C1 segment of cervical spinal cord (tissue), 14 donors: ENCODE data around the gene C1S.
"Not testable (repeated sequence)": the region's sequence is repeated elsewhere in the genome, so short reads cannot be mapped to it uniquely, and the experiment has no call there.

Experiments
- DNase-seq, 14 donors: peaks; one replicate each; lab custom pipeline; 2025; lab: John Stamatoyannopoulos, UW

Gene C1S

GRCh38 chr12:7046383-7047105, 14.0 kb upstream of the C1S start:
- no peak for DNase-seq

- no peak for DNase-seq
These were observed 13.2 kb upstream of the C1S start for GRCh38 chr12:7047306-7047705.

GRCh38 chr12:7049445-7049951, 11.0 kb upstream of the C1S start:
- DNase-seq, result not testable (repeated sequence)

DNA sequence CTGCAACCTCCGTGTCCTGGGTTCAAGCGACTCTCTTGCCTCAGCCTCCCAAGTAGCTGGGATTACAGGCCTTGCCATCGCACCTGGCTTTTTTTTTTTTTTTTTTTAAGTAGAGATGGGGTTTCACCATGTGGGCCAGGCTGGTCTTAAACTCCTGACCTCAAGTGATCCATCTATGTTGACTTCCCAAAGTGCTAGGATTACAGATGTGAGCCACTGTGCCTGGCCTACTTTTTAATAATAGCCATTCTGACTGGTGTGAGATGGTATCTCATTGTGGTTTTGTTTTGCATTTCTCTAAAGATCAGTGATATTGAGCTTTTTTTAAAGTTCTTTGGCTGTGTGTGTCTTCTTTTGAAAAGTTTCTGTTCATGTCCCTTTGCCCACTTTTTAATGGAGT, 10.5 kb upstream of the C1S start:
- DNase-seq, result not testable (repeated sequence)

GRCh38 chr12:7054925-7055324, 5.6 kb upstream of the C1S start:
- DNase-seq, result no peak

- not testable (repeated sequence) for DNase-seq
These were observed 4.8 kb upstream of the C1S start for GRCh38 chr12:7055736-7056135.

- no peak for DNase-seq
These were observed 2.2 kb upstream of the C1S start for GRCh38 chr12:7058163-7058845.

DNA sequence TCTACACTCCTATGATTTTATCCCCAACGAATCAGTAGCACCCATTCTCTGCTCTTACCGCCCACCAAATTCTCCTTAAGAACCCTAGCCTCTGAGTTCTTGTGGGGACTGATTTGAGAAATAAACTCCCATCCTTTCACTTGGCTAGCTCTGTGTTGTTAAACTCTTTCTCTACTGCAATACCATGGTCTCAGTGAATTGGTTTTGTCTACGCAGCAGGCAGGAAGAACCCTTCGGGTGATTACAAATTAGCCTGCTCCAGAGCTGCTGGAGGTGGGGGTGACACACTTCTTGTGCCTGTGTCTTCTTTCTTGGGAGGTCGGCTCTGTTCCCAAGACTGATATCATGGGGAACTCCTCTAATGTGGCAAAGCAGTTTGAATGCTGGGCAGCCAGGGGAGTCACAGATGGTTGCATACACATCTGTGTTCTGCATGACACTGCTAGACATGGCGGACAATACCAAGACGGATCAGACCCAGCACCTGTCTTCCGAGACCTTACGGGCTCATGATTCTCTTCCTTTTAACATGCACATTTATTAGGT, 1.6 kb upstream of the C1S start:
- no peak for DNase-seq

DNA sequence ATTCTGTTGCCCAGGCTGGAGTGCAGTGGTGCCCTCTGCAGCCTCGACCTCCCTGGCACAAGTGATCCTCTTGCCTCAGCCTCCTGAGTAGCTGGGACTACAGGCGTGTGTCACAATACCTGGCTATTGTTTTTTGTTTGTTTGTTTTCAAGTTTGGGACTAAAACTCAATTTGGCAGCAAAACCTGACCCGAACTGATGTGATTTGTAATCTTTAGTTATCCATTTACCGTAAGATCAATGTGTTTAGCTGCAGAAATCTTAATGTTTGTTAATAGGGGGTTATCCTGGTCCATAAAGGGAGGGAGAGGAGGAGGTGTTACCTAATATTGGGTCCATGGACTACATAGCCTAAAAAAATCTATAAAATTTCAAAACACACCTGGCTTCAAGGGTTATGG, 738 bp upstream of the C1S start:
- no peak for DNase-seq

GRCh38 chr12:7061138-7061537, 620 bp downstream of the C1S start:
- no peak for DNase-seq

DNA sequence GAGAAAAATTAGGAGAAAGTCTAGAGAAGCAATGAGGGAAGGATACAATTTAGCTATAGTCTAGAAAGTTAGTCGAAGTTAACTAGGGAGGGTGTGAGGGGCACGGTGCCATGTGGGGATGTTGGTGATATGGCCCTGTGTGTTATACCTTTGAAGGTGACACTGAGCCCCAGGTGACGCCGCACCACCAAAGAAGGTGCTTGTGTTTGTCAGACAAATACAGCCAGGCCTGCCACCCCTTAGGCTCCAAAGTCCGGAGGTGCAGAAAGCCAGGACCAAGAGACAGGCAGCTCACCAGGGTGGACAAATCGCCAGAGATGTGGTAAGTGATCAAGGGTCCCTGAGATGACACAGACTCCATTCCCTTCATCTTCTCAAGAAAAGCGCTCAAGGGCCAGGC, 1.1 kb downstream of the C1S start:
- DNase-seq, result no peak

- DNase-seq, result no peak
These were observed 4.0 kb downstream of the C1S start for GRCh38 chr12:7064516-7064915.

- DNase-seq, result no peak
These were observed 4.6 kb downstream of the C1S start for GRCh38 chr12:7065073-7065623.

DNA sequence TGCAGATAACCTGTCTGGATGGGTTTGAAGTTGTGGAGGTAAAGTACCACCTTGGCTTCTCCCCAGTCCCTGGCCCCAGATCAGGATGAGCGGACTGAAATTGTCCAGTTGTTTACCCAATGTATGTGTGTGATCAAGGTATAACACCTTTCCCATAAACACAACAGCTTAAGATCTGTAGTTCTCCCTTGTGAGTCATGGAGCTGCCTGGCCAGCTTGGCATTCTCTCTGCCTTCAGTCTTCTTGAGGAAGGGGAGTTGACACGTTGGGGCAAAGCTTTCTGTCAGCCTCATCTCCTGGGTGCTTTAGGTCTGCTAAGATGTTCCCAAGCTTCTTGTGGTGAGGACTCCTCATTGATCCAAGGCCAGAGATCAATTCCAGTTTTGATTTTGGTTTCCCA, 6.1 kb downstream of the C1S start:
- DNase-seq, result no peak

DNA sequence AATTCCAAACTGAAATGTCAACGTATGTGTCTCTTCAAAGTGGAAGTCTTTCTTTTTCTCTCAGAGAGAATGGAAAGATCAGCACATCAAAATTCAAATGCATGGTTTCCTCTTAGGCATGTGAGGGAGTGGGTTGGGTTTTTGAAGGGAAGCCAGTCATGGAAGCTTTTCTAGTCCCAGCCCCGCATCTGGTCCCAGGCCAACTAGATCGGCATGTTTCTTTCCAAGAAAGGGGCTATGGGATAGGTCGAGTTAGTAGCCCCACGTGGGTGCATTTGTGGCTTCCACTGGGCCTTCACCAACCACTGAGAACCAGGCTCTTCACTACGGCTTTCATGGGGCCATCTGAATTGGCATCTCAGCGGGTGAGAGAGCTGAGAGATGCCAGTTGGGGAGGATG, 6.6 kb downstream of the C1S start:
- DNase-seq, result no peak

DNA sequence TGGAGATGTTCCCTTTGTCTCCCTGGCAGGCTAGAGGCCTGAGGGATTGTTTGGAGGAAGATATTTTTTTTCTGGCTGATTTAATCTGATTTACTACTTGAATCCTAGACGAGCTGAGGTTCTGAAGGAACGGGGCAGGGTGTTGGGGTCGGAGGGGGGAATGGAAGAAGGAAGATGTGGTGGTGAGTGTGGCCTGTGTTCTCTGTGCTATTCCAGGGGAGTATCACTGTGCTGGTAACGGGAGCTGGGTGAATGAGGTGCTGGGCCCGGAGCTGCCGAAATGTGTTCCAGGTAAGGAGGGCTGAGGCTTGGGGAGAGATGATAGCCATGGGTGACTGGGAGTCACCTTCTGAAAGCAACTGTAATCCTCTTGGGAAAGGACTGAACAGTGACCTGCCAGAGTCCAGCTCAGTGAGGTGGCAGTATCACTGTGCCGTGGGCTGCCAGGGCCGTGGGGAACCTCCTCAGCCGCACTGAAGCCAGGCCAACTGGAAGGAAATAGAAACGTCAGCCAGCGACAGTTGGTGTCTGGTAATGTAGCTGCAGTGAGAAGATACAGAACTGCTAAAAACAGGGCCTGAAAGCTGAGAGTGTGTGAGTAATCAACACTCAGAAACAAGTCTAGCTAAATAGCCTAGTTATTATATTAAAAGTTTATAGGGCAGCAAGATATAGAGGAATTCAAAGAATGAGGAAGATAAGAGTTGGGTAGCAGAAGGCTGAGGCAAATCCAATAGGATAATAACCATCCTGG, 7.9 kb downstream of the C1S start:
- peak in 2 of 14 donors; percentile 17 to 87 for DNase-seq

DNA sequence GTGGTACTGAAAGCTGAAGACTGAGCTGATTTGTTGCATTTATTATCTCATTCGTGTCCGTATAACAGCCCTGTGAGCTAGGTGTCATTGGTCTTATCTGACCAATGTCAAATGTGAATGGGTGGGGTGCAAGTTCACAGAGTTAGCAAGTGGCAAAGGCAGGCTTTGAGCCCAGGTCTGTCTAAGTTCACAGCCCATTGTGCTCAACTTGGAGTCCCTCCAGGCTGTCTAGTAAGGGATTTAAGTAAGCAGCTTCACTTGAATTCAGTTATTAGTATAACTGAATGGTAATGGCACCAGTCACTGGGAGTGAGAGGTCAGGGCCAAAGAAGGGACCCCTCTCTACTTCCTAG, 8.5 kb downstream of the C1S start:
- DNase-seq, result peak in 1 of 14 donors; percentile 33

- DNase-seq, result no peak
These were observed 8.9 kb downstream of the C1S start for GRCh38 chr12:7069386-7069785.

- DNase-seq, result no peak
These were observed 11.5 kb downstream of the C1S start for GRCh38 chr12:7072035-7072434.

DNA sequence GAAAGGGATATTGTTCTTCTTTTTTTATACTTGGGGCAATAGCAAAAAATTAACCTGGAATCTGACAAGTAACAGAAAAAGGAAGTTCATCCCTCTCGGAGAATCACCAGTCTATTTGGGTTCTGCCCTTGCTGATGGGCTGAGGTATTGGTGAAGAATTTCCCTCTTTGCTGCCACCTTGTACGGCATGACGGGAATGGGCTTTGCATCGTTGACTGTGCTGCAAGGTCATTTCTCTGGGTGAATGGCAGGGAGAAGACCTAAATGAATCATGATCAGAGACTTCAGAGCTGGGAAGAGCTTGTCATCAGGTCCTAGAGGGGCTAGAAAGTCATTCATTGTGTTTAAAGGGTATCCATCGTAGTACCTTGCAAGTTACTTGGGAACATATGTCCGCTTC, 12.0 kb downstream of the C1S start:
- no peak for DNase-seq

GRCh38 chr12:7073946-7074345, 13.4 kb downstream of the C1S start:
- no peak for DNase-seq

DNA sequence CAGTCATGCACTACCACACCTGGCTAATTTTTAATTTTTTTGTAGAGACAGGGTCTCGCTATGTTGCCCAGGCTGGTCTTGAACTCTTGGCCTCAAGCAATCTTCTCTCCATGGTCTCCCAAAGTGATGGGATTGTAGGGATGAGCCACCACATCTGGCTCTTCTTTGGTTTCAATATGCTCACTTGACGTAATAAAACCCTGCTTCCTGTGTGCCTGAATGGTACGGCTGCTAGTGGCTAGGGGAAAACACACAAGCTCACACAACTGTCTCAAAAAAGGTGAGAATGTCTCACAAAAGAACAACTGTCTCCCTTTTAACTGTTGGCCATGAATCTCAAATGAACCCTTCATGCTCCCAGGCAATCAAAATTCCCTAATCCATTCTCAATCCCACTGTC, 15.0 kb downstream of the C1S start:
- DNase-seq, result no peak
